BE2C (cell line): Measurements from ENCODE around the gene MAP4K1.

Source experiments
- DNase-seq: peaks from one replicate; pipeline ENCODE4 v3.0.0-alpha.2; 2020
- H3K27me3 ChIP-seq: fragments of 250-450 bp; sonication (Bioruptor Pico); 2 replicates; pipeline ENCODE4 v1.5.1; 2020; ENCODE audit warnings: mild to moderate bottlenecking
- H3K36me3 ChIP-seq: fragments of 250-450 bp; sonication (Bioruptor Pico); 2 replicates; pipeline ENCODE4 v1.5.1; 2020; ENCODE audit warnings: mild to moderate bottlenecking
- H3K4me1 ChIP-seq: fragments of 250-450 bp; sonication (Bioruptor Pico); 2 replicates; pipeline ENCODE4 v1.5.1; 2020
- H3K4me3 ChIP-seq: 2 replicates; pipeline ENCODE4 v1.5.1; 2011; ENCODE audit warnings: low read depth, low read length
- H3K9me3 ChIP-seq: fragments of 250-450 bp; sonication (Bioruptor Pico); 2 replicates; pipeline ENCODE4 v1.5.1; 2020
- TF ChIP-seq, protein P1 (sequence below): IDR thresholded peaks from 2 replicates; pipeline ENCODE4 v1.5.1; 2012; ENCODE audit warnings: mild to moderate bottlenecking, low read depth, low read length

MAP4K1 gene

DNA sequence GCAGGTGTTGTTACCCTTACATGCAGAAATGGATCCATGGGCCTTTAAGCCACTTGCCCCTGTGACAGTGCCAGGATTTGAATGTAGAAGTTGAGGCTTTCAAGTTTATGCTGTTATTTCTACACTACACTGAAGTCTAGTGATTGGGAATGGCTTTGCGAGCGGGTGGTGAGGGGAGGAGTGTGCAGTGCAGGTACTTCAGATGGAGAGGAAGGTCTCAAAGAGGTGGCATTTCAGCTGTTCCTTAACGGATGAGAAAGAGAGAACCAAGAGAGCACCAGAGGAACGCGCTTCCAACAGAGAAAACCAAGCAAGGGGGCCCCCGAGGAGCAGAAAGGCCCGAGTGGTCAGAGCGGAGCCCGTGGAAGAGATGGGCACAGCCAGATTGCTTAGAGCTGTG is 43.0 kb upstream of the MAP4K1 start:
- Histone ChIP-seq H3K27me3 (no peaks in the 10 kb centered on the region), H3K4me3 (no peak overlapping the region), H3K9me3 (no peaks in the 10 kb centered on the region), H3K36me3 (peaks cover 15% of the 10 kb centered on the region), H3K4me1 (no peaks in the 10 kb centered on the region)
- TF ChIP-seq, protein P1, sequence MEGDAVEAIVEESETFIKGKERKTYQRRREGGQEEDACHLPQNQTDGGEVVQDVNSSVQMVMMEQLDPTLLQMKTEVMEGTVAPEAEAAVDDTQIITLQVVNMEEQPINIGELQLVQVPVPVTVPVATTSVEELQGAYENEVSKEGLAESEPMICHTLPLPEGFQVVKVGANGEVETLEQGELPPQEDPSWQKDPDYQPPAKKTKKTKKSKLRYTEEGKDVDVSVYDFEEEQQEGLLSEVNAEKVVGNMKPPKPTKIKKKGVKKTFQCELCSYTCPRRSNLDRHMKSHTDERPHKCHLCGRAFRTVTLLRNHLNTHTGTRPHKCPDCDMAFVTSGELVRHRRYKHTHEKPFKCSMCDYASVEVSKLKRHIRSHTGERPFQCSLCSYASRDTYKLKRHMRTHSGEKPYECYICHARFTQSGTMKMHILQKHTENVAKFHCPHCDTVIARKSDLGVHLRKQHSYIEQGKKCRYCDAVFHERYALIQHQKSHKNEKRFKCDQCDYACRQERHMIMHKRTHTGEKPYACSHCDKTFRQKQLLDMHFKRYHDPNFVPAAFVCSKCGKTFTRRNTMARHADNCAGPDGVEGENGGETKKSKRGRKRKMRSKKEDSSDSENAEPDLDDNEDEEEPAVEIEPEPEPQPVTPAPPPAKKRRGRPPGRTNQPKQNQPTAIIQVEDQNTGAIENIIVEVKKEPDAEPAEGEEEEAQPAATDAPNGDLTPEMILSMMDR = no peak
- no peak for DNase-seq

DNA sequence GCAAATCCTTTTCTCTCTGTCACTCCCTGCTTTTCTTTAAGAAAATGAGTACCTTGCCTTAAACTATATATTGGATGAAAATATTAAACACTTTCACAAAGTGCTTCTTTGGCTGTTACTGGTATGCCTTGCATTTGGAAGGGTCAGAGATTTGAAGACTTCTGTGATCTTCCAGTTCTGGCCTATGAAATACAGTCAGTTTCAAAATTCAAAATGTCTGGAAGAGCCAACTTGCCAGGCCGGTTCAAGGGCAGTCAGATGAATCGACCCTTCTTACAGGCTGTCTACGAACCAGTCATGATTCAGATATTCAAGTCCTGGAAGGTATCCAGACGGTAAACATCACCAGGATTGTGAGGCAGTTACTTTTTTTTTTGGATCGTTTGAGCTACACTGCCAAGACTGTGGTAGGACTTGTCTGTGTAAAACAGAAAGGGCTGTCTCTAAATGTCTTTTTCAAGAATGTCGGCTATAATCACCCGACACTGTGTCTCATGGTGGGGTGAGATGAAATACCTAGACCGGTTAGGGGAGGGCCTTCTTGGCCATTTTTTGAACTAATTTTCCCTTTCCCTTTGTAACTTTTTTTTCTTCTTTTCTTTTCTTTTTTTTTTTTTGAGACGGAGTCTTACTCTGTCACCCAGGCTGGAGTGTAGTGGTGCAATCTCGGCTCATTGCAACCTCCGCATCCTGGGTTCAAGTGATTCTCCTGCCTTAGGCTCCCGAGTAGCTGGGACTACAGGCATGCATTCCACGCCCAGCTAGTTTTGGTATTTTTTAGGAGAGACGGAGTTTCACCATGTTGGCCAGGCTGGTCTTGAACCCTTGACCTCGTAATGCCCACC is 40.9 kb upstream of the MAP4K1 start:
- no peak overlapping the region for H3K4me3 ChIP-seq
- no peaks in the 10 kb centered on the region for H3K27me3 ChIP-seq
- H3K4me1 ChIP-seq = no peaks in the 10 kb centered on the region
- TF ChIP-seq, protein P1 = no peak
- H3K9me3 ChIP-seq = no peaks in the 10 kb centered on the region
- DNase-seq = no peak
- peaks cover 17% of the 10 kb centered on the region for H3K36me3 ChIP-seq

DNA sequence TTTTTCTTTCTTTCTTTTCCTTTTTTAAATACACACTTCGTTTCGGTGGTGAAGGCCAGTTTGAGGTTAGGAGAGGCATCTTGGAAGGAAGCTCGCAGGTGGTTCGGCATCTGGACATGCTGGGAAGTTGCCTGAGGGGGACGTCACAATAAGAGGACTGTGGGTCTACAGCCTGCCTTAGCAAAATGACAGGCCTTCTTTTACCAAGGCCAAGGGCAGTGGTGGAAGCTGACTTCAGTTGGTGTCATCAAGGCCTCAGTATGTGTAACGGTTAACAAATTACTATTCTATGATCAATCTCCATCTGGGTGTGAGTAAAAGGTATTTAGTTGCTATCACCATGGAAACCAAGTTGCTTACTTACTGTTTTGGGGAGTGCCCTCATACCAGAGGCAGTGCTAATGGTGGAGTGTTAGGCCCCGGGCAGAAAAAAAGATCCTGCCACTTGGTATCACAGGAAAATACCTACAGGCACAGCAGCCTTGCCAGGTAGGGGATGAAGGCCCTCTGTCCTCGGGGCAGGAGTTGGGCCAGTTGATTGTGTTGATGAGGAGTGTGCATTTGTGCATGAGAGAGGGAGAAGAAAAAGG is 40.0 kb upstream of the MAP4K1 start:
- Histone ChIP-seq H3K4me3 (no peak overlapping the region), H3K9me3 (no peaks in the 10 kb centered on the region), H3K4me1 (peaks cover 2% of the 10 kb centered on the region; the same call in 1 of the 2 replicates), H3K36me3 (peaks cover 17% of the 10 kb centered on the region), H3K27me3 (no peaks in the 10 kb centered on the region)
- DNase-seq = no peak
- TF ChIP-seq, protein P1 = no peak

DNA sequence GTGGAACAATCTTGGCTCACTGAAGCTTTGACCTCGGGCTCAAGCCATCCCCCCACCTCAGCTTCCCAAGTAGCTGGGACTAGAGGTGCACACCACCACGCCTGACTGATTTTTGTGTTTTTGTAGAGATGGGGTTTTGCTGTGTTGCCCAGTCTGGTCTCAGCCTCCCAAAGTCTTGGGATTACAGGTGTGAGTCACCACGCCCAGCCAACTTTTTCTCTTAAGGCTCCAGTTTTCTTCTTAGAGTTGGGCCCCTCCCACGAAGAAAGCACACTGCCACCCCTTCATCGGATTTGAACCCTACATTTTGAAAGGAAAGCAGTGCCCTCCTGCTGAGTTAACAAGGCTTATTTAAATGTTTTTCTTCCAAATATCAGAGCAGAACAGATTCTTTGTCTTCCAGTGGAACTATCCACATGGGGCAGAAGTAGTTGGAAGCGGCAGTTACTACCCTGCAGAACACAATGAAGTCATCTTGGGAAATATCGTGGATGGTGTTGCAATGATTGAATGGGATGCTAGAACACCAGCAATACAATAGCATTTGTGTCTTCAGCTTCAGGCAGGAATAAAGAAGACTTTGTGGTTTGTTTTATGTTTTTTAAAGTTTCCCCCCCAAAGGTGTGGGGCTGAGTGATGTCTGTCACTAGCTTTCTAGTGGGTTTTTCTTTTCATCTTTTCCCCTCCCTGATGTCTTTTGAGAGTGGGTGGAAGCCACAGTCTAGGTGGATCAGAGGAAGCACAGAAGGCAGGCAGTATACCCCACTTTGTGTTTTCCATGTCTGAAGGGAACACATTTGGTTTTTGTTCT is 38.6 kb upstream of the MAP4K1 start:
- peaks cover 2% of the 10 kb centered on the region; the same call in 1 of the 2 replicates for H3K4me1 ChIP-seq
- no peak for DNase-seq
- H3K27me3 ChIP-seq = no peaks in the 10 kb centered on the region
- peaks cover 17% of the 10 kb centered on the region for H3K36me3 ChIP-seq
- no peaks in the 10 kb centered on the region for H3K9me3 ChIP-seq
- no peak overlapping the region for H3K4me3 ChIP-seq
- TF ChIP-seq, protein P1 = no peak

DNA sequence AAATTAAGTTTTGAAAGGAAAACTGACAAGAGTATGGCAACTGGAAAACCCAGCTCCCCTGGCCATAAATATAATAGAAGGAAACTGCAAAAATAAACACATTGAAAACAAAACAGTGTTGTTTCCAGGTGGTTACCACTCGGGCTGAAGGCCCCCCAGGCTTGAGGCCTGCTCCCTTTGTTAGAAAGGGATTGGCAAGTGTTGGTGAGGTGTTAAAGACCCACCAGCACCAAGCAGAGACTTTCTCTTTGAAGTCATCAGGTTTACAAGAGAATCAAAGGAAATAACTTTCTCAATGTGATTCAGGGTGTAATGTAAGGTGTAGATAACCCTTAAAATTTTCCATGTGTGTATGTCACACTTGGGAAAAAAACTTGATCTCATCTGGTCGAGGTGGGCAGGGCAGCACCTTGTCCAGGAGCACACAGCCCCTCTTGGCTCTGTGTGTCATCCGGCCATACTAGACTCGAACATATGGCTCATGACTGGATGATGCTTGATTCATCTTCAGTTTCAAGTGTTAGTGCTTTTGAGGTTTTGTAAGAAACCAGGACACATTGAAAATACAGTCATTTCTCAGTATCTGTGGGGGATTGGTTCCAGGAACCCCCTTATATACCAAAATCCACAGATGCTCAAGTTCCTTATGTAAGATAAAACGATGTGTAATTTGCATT is 37.5 kb upstream of the MAP4K1 start:
- TF ChIP-seq, protein P1 = no peak
- H3K4me1 ChIP-seq = peaks cover 2% of the 10 kb centered on the region; the same call in 1 of the 2 replicates
- H3K36me3 ChIP-seq = peaks cover 17% of the 10 kb centered on the region
- H3K27me3 ChIP-seq = no peaks in the 10 kb centered on the region
- no peak for DNase-seq
- H3K9me3 ChIP-seq = no peaks in the 10 kb centered on the region
- H3K4me3 ChIP-seq = no peak overlapping the region
